Panc1 (cell line): ENCODE measurements around the gene RCBTB2. TPM values are rescaled to one million over a fixed set of nuclear protein-coding genes. Genes with fewer than 3 reads are reported as not detected.

Source experiments
- ATAC-seq: fragments of 200-7000 bp; cut with Tn5 transposase; 2 replicates; pipeline ENCODE4 v1.9.1; 2020; ENCODE audit warnings: mild to moderate bottlenecking, moderate library complexity
- BruUV-seq: library from RNA; stranded (reverse); fragments of 400-500 nt; replicated peaks from 2 replicates; lab custom pipeline; 2021; lab: Mats Ljungman, UMichigan
- CTCF ChIA-PET: fragments of 300-600 bp; sonication (Branson Sonifier 250); formaldehyde crosslinking; loops from one replicate; lab custom pipeline; 2022; ENCODE audit warnings: antibody characterized with exemption; lab: Charles Lee
- POLR2A ChIA-PET: fragments of 300-600 bp; sonication (Branson Sonifier 250); formaldehyde crosslinking; loops from one replicate; lab custom pipeline; 2022; ENCODE audit warnings: antibody characterized with exemption; lab: Charles Lee
- DNase-seq: peaks from one replicate; pipeline ENCODE4 v3.0.0-alpha.2; 2010; ENCODE audit warnings: low read depth, low spot score
- H3K27ac ChIP-seq: 2 replicates; pipeline ENCODE4 v1.5.1; 2011; ENCODE audit warnings: mild to moderate bottlenecking, low read length, inconsistent platforms
- H3K27me3 ChIP-seq: fragments of 200-500 bp; sonication (Bioruptor generic); 2 replicates; pipeline ENCODE4 v1.6.0; 2014; ENCODE audit warnings: low read length, inconsistent platforms; ENCODE audit not compliant: control insufficient read depth, insufficient read depth
- H3K36me3 ChIP-seq: fragments of 200-500 bp; sonication (Bioruptor generic); 2 replicates; pipeline ENCODE4 v1.5.1; 2014; ENCODE audit warnings: inconsistent platforms, mild to moderate bottlenecking, low read length, moderate library complexity; ENCODE audit not compliant: control insufficient read depth, insufficient read depth
- H3K4me1 ChIP-seq: 2 replicates; pipeline ENCODE4 v1.5.1; 2011; ENCODE audit warnings: inconsistent platforms, mild to moderate bottlenecking, low read length, moderate library complexity; ENCODE audit not compliant: control insufficient read depth, insufficient read depth
- H3K4me3 ChIP-seq, 2 experiments: 2 replicates each; pipeline ENCODE4 v1.5.1; 2011 to 2012; ENCODE audit warnings: low read depth in 2 of 2, low read length in 2 of 2, mild to moderate bottlenecking in 2 of 2, inconsistent platforms in 1 of 2, moderate library complexity in 1 of 2
- H3K9me3 ChIP-seq: fragments of 200-500 bp; sonication (Bioruptor generic); 2 replicates; pipeline ENCODE4 v1.5.1; 2014; ENCODE audit warnings: low read depth, mild to moderate bottlenecking, inconsistent platforms, low read length, moderate library complexity; ENCODE audit not compliant: control insufficient read depth, insufficient read depth
- POLR2AphosphoS5 ChIP-seq: IDR thresholded peaks from 2 replicates; pipeline ENCODE4 v1.6.1; 2012; ENCODE audit warnings: mild to moderate bottlenecking, low read depth, low read length, moderate library complexity
- REST ChIP-seq, 2 experiments: IDR thresholded peaks; 2 replicates each; pipeline ENCODE4 v1.6.1; 2011 to 2012; ENCODE audit warnings: low read depth in 2 of 2, control low read depth in 1 of 2, low read length in 1 of 2, mild to moderate bottlenecking in 1 of 2, moderate library complexity in 1 of 2; ENCODE audit not compliant: insufficient read depth in 1 of 2
- SIN3A ChIP-seq: IDR thresholded peaks from 2 replicates; pipeline ENCODE4 v1.6.1; 2012; ENCODE audit warnings: low read depth, mild to moderate bottlenecking, low read length, moderate library complexity, borderline replicate concordance; ENCODE audit not compliant: insufficient read depth
- TCF7L2 ChIP-seq: IDR thresholded peaks from 2 replicates; pipeline ENCODE4 v1.6.1; 2011; ENCODE audit warnings: mild to moderate bottlenecking, low read depth, low read length, inconsistent platforms
- in situ Hi-C: cut with HindIII; loops from 2 replicates; pipeline ENCODE4 v1.10.0; 2016; ENCODE audit warnings: low sequenced_read_pairs, low pct_unique_long_range_greater_than_20kb
- intact Hi-C: fragments of 100-400 bp; cut with micrococcal nuclease; formaldehyde crosslinking; loops from one replicate; pipeline ENCODE4 v1.10.0; 2022; ENCODE audit not compliant: unreplicated experiment
- total RNA-seq: library from RNA; stranded (reverse); gene quantifications from one replicate; pipeline ENCODE4 v1.2.1, GENCODE V29; 2021; ENCODE audit not compliant: unreplicated experiment
- TF ChIP-seq, protein P1 (sequence below): fragments of 450-650 bp; IDR thresholded peaks from 2 replicates; pipeline ENCODE4 v1.5.1; 2017; ENCODE audit warnings: mild to moderate bottlenecking

RCBTB2 gene
- total RNA-seq, 1 experiment from 2014 or later = 4.4 TPM

DNA sequence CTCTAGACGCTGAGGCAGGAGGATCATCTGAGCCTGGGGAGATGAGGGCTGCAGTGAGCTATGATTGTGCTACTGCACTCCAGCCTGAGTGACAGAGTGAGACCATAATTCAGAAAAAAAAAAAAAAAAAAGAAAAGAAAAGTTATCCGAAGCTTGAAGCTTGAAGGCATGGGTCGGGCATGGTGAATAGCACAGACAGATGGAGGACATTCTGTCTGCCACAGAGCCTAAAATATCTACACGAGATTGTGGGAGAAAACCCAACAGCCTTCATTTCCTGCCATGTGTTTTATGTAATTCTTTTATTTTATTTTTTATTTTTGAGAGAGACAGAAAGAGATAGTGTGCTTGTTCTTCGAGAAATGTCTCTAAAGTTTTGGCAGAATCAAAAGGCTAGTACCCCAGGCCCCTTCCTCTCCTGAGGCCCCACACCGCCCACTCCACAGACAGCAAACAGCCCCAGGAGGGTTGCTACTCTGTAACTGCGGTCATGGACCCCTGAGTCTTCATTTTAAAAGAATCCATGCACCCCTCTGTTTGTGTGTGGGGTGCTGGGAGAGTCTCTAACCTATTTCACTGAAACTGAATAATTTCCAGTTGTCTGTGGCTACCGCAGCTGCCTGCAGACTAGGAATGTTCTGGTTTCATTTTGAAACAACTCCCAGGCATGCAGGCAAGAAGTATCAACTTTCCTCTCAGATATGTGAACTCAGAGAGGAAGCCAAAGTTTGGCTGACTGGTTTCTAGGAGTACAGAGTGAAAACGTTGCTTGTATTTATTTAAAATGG is 38.4 kb upstream of the RCBTB2 start:
- Histone ChIP-seq H3K36me3 (no peaks in the 10 kb centered on the region), H3K4me1 (no peaks in the 10 kb centered on the region), H3K27me3 (no peaks in the 10 kb centered on the region), H3K4me3 (no peak overlapping the region), H3K9me3 (no peaks in the 10 kb centered on the region), H3K27ac (no peak overlapping the region; the same call in 1 of the 2 replicates)
- TF ChIP-seq SIN3A (no peak), TCF7L2 (no peak), POLR2AphosphoS5 (no peak), REST (IDR thresholded peaks at IDR 0.05; ENCODE audit: insufficient read depth in 1 of 2, low read depth in 2 of 2, low read length in 1 of 2) (no peak)
- TF ChIP-seq, protein P1, sequence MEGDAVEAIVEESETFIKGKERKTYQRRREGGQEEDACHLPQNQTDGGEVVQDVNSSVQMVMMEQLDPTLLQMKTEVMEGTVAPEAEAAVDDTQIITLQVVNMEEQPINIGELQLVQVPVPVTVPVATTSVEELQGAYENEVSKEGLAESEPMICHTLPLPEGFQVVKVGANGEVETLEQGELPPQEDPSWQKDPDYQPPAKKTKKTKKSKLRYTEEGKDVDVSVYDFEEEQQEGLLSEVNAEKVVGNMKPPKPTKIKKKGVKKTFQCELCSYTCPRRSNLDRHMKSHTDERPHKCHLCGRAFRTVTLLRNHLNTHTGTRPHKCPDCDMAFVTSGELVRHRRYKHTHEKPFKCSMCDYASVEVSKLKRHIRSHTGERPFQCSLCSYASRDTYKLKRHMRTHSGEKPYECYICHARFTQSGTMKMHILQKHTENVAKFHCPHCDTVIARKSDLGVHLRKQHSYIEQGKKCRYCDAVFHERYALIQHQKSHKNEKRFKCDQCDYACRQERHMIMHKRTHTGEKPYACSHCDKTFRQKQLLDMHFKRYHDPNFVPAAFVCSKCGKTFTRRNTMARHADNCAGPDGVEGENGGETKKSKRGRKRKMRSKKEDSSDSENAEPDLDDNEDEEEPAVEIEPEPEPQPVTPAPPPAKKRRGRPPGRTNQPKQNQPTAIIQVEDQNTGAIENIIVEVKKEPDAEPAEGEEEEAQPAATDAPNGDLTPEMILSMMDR = no peak
- DNase-seq = no peak
- in situ Hi-C loops = no loop called here
- ChIA-PET CTCF (interaction anchor here (0.6 kb wide), 1 partner anchor 24 kb away, joined by 5 read pairs; no protein-coding TSS in a partner anchor), POLR2A (no interaction called here)
- ATAC-seq = no peak
- intact Hi-C loops = no loop called here
- no TSS peak for BruUV-seq

- ChIA-PET CTCF (no interaction called here), POLR2A (no interaction called here)
- ATAC-seq = no peak
- no peak for TF ChIP-seq SIN3A
- TF ChIP-seq TCF7L2 = no peak
- no peak for TF ChIP-seq POLR2AphosphoS5
- no peak for TF ChIP-seq REST (IDR thresholded peaks at IDR 0.05; ENCODE audit: insufficient read depth in 1 of 2, low read depth in 2 of 2, low read length in 1 of 2)
- TF ChIP-seq, protein P1 = no peak
- intact Hi-C loops = no loop called here
- no peaks in the 10 kb centered on the region for H3K27me3 ChIP-seq
- in situ Hi-C loops = no loop called here
- H3K4me1 ChIP-seq = no peaks in the 10 kb centered on the region
- no peak overlapping the region for H3K4me3 ChIP-seq
- H3K9me3 ChIP-seq = no peaks in the 10 kb centered on the region
- DNase-seq = no peak
- no peak overlapping the region for H3K27ac ChIP-seq
- BruUV-seq = no TSS peak
- H3K36me3 ChIP-seq = no peaks in the 10 kb centered on the region
Measured at GRCh38 chr13:48570216-48570828, 37.4 kb upstream of the RCBTB2 start.
